Fibroblast of the conjunctiva (primary cell): ENCODE results near the gene SEC14L5.

ENCODE experiments used
- DNase-seq: peaks from one replicate; pipeline ENCODE4 v3.0.0-alpha.2; 2010; ENCODE audit warnings: low read depth

The SEC14L5 gene

GRCh38 chr16:4984174-4984990, 26.3 kb downstream of the SEC14L5 start:
- DNase-seq = no peak

GRCh38 chr16:4987250-4987579, 29.1 kb downstream of the SEC14L5 start:
- no peak for DNase-seq

GRCh38 chr16:4987580-4988374, 29.6 kb downstream of the SEC14L5 start:
- no peak for DNase-seq

- no peak for DNase-seq
Measured at GRCh38 chr16:4988647-4989046, 30.5 kb downstream of the SEC14L5 start.

GRCh38 chr16:4989391-4990006, 31.4 kb downstream of the SEC14L5 start:
- DNase-seq = no peak

GRCh38 chr16:4990415-4990814, 32.3 kb downstream of the SEC14L5 start:
- no peak for DNase-seq

GRCh38 chr16:4991754-4992153, 33.6 kb downstream of the SEC14L5 start:
- no peak for DNase-seq

DNA sequence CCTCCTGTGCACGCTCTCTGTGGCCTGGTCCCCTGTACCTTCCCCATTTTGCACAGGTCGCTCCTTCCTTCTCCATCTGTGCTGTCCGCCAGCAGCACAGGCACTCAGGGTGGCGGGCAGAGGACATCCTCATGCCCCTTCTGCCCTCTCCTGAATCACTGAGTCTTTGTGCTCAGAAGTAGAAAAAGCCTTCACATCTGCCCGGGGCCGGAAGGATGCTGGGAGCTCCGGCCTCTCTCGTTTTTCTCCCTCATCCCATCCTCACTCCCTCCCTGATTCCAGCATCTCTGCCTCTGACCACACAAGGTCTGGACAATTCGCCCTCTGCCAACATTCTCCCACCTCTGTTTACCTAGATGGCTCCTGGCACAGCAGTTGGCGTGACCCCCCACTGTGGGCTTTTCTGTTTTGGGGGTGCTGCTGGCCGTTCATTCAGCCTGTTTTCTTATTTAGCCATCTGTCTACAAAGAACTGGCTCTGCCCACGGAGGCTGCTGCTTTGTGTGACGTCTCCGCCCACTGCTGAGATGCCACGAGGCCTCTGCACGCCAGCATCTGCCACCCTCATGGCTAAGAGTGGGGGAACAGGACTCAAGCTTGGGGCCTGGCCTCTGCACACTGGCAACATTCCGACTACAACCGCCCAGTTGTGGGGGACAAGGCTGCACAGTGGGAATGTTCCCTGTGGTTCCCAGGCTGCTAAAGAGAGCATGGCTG, 36.7 kb downstream of the SEC14L5 start:
- no peak for DNase-seq

DNA sequence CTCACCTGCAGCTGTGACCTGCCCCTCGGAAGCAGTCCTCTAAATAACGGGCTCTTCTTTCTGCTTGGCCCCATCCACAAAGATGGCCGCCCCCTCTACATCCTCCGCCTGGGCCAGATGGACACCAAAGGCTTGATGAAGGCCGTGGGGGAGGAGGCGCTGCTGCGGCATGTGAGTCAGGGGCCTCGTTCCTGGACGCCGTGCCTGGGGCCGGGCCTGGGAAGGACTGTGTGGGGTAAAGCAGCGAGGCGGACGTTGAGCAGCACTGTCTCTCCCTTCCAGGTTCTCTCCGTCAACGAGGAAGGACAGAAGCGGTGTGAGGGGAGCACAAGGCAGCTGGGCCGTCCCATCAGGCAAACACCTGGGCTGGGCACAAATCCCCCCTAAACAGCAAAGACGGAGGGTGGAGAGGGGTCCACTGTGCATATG, 42.5 kb downstream of the SEC14L5 start:
- no peak for DNase-seq

GRCh38 chr16:5001571-5001970, 43.4 kb downstream of the SEC14L5 start:
- no peak for DNase-seq

GRCh38 chr16:5001986-5002385, 43.9 kb downstream of the SEC14L5 start:
- no peak for DNase-seq

GRCh38 chr16:5002699-5003143, 44.6 kb downstream of the SEC14L5 start:
- no peak for DNase-seq

DNA sequence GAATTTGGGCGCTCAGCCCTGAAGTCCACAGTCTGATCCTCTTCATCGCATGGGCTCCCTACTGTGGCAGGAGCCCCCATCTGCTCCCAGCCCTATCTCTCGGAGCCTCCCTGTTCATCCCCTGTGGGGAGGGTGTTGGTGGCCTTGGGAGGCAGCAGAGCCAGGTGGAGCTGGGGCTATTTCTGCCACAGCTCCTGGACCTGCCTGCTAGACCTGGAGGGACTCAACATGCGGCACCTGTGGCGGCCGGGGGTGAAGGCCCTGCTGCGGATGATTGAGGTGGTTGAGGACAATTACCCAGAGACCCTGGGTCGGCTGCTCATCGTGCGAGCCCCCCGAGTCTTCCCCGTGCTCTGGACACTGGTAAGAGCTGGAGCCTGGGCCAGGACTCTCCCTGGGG, 45.1 kb downstream of the SEC14L5 start:
- DNase-seq = no peak

GRCh38 chr16:5003828-5004227, 45.7 kb downstream of the SEC14L5 start:
- no peak for DNase-seq

DNA sequence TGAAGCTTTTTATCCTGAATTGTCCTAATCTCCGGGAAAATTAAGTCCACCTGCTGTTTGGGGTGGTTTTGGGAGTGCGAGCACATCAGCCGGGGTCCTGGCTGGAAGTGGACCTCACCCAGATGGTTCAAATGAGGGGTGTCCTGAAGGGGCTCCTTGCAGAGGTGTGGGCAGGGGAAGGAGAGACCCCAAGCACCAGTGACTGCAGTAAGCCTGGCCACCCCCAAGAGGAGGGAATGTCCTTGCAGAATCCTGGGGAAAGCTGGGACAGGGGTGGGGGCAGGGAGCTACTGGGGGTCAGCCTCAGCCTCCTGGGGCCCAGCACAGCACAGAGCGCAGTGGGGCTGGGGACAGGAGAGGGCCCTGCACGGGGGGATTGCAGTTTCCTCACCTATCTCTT, 46.2 kb downstream of the SEC14L5 start:
- DNase-seq = no peak

DNA sequence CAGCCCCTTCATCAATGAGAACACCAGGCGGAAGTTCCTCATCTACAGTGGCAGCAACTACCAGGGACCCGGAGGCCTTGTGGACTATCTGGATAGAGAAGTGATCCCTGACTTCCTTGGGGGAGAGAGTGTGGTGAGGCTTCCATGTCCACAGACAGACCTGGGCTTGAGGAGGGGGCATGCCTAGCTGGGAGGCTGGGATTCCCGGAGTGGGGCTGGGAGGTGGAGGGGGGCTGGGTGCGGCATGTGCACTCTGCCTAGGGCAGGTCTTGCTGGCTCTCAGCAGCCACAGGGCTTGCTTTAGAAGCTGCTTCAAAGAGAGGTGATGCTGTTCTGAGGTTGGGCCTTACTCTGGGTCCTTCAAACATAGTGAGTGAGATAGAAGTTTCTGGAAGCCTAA, 47.8 kb downstream of the SEC14L5 start:
- DNase-seq = no peak

DNA sequence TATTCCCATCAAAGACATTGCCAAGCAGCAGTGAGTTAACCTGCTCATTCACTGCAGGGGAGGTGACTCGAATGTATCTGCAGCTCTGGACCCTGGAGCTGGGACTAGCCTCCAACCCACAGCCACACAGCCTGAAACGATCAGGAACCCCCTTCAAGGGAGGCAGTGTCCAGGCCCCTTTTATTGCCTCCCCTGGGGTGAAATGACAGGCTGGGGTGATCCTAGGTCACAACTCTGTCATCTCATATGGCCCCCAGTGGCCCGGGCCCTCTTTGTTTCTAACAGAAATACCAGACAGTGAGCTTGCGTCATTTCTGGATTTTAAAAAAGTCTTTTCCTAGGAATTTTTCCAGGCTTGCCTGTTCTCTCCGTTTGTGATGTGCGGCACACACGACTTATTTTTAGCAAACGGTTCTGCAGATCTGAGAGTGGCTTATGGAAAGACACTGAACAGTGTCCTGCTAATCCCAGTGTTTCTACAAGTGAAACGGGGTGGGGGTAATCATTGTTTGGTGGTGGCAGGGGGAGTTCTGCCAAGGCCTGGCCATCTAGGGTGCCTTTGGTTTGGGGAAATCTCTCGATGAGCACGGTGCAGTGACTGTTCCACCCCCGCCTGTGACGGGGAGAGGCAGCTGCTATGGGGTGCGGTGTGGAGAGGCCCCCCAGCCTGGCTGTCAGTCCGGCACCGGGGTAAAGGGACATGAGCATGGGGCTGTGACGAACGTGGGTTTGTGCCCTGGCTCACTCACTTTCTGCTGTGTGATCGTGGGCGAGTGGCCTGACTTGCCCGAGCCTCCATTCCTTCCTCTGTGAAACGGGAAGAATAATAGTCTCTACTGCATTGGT, 48.4 kb downstream of the SEC14L5 start:
- DNase-seq = no peak

GRCh38 chr16:5007256-5007655, 49.1 kb downstream of the SEC14L5 start:
- DNase-seq = no peak

DNA sequence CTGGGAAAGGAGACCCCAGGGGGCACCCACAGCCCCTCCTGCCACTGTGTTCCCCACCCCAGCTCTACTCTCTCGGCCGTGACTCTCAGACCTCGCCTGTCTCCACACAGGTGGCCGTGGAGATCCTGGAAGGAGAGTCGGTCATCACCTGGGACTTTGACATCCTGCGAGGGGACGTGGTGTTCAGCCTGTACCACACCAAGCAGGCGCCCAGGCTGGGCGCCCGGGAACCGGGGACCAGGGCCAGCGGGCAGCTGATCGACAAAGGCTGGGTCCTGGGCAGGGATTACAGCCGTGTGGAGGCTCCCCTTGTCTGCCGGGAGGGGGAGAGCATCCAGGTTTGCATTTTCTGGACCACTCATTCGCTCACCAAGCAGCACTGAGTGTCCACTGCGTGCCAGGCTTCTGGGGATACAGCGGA, 50.2 kb downstream of the SEC14L5 start:
- DNase-seq = no peak

- no peak for DNase-seq
Measured at GRCh38 chr16:5010576-5011329, 52.6 kb downstream of the SEC14L5 start.

- no peak for DNase-seq
Measured at GRCh38 chr16:5011637-5012036, 53.5 kb downstream of the SEC14L5 start.
